B cell (primary cell): ENCODE results near the gene PPFIA4. TPM values are rescaled to one million over a fixed set of nuclear protein-coding genes. Genes with fewer than 3 reads are reported as not detected.

Source experiments
- ATAC-seq: fragments of 200-7000 bp; cut with Tn5 transposase; one replicate; pipeline ENCODE4 v1.10.0; 2021; ENCODE audit warnings: low read depth, mild to moderate bottlenecking, moderate number of reproducible peaks, moderate library complexity
- CTCF ChIA-PET: fragments of 350-600 bp; sonication (Branson Sonifier 250); formaldehyde crosslinking; loops from one replicate; lab custom pipeline; 2021; ENCODE audit warnings: antibody characterized with exemption, inconsistent platforms; lab: Charles Lee
- POLR2A ChIA-PET: fragments of 350-600 bp; sonication (Branson Sonifier 250); formaldehyde crosslinking; loops from one replicate; lab custom pipeline; 2021; ENCODE audit warnings: antibody characterized with exemption; lab: Charles Lee
- DNase-seq: peaks from one replicate; pipeline ENCODE4 v3.0.0; 2013
- H2AFZ ChIP-seq: 2 replicates; pipeline ENCODE4 v1.6.1; 2012; ENCODE audit warnings: mild to moderate bottlenecking, low read depth, low read length; ENCODE audit not compliant: insufficient read depth, poor library complexity, severe bottlenecking
- H3K27ac ChIP-seq, 2 donors: 1 replicate in 1 of 2; 2 replicates in 1 of 2; pipeline ENCODE4 v1.5.1; 2012 to 2013; ENCODE audit warnings: low read length in 2 of 2, mild to moderate bottlenecking in 2 of 2, moderate library complexity in 1 of 2
- H3K27me3 ChIP-seq, 4 experiments: fragments of 200-600 bp in 1 of 4; sonication (generic) in 1 of 4; replicated peaks in 1 of 4; 1 replicate in 2 of 4; 2 replicates in 2 of 4; pipeline versions ENCODE4 v1.6.1 to v1.7.0; 2013 to 2016; ENCODE audit warnings: low read length in 3 of 4, mild to moderate bottlenecking in 2 of 4, mixed read lengths in 1 of 4, moderate library complexity in 1 of 4; ENCODE audit not compliant: insufficient read depth in 4 of 4, control insufficient read depth in 3 of 4; ENCODE audit errors: control extremely low read depth in 1 of 4
- H3K36me3 ChIP-seq, 2 experiments: replicated peaks in 1 of 2; 1 replicate in 1 of 2; 2 replicates in 1 of 2; pipeline versions ENCODE4 v1.6.1 to v1.7.1; 2013; ENCODE audit warnings: low read length in 1 of 2; ENCODE audit not compliant: insufficient read depth in 2 of 2, control insufficient read depth in 1 of 2; ENCODE audit errors: control extremely low read depth in 1 of 2, extremely low read depth in 1 of 2
- H3K4me1 ChIP-seq, 2 donors: fragments of 200-600 bp in 1 of 2; sonication (generic) in 1 of 2; 1 replicate in 1 of 2; 2 replicates in 1 of 2; pipeline versions ENCODE4 v1.5.1 to v1.6.1; 2013 to 2017; ENCODE audit warnings: low read length in 2 of 2; ENCODE audit not compliant: control insufficient read depth in 2 of 2, insufficient read depth in 2 of 2
- H3K4me2 ChIP-seq: replicated peaks from 2 replicates; pipeline ENCODE3; 2012; ENCODE audit warnings: mild to moderate bottlenecking, low read depth, low read length; ENCODE audit not compliant: poor library complexity, severe bottlenecking
- H3K4me3 ChIP-seq, 5 experiments: fragments of 200-600 bp in 1 of 5; sonication (generic) in 1 of 5; 1 replicate in 3 of 5; 2 replicates in 2 of 5; pipeline versions ENCODE4 v1.5.1 to v1.7.0; 2011 to 2016; ENCODE audit warnings: low read length in 4 of 5, mild to moderate bottlenecking in 4 of 5, low read depth in 2 of 5, control low read depth in 1 of 5, moderate library complexity in 1 of 5; ENCODE audit not compliant: insufficient read depth in 1 of 5; ENCODE audit errors: control extremely low read depth in 1 of 5, extremely low read depth in 1 of 5
- H3K79me2 ChIP-seq: fragments of 200-600 bp; sonication (generic); one replicate; pipeline ENCODE4 v1.6.0; 2016; ENCODE audit warnings: low read length; ENCODE audit not compliant: control insufficient read depth, insufficient read depth
- H3K9ac ChIP-seq: fragments of 200-600 bp; sonication (generic); 2 replicates; pipeline ENCODE4 v1.6.1; 2017; ENCODE audit warnings: mild to moderate bottlenecking, low read length, moderate library complexity
- H3K9me3 ChIP-seq, 3 donors: one replicate each; pipeline versions ENCODE4 v1.6.1 to v1.7.1; 2013; ENCODE audit warnings: low read length in 2 of 3; ENCODE audit not compliant: control insufficient read depth in 2 of 3, insufficient read depth in 1 of 3; ENCODE audit errors: control extremely low read depth in 1 of 3
- H4K20me1 ChIP-seq: 2 replicates; pipeline ENCODE4 v1.6.0; 2012; ENCODE audit warnings: mild to moderate bottlenecking, low read length; ENCODE audit not compliant: insufficient read depth, control insufficient read depth, poor library complexity, severe bottlenecking
- H3K27ac Mint-ChIP-seq: one replicate; pipeline ENCODE4 v1.8.0; 2021; ENCODE audit warnings: mixed read lengths
- H3K27me3 Mint-ChIP-seq: one replicate; pipeline ENCODE4 v1.8.0; 2021; ENCODE audit warnings: mixed read lengths
- H3K4me1 Mint-ChIP-seq: one replicate; pipeline ENCODE4 v1.8.0; 2021; ENCODE audit warnings: mixed read lengths
- H3K4me3 Mint-ChIP-seq: one replicate; pipeline ENCODE4 v1.8.0; 2021; ENCODE audit warnings: mixed read lengths
- H3K9me3 Mint-ChIP-seq: one replicate; pipeline ENCODE4 v1.8.0; 2022; ENCODE audit warnings: mixed read lengths; ENCODE audit not compliant: insufficient read depth
- EZH2 ChIP-seq: IDR thresholded peaks from 2 replicates; pipeline ENCODE4 v1.6.1; 2012; ENCODE audit warnings: borderline replicate concordance, low read depth, mild to moderate bottlenecking, moderate library complexity, low read length; ENCODE audit not compliant: insufficient read depth, poor library complexity, severe bottlenecking
- WGBS: methylation state at CpG from one replicate; pipeline ENCODE4 v1.1.5; 2013; ENCODE audit warnings: missing lambda C conversion rate; ENCODE audit not compliant: insufficient coverage; 5-methylcytosine and 5-hydroxymethylcytosine counted together
- intact Hi-C: fragments of 100-400 bp; cut with micrococcal nuclease; formaldehyde crosslinking; loops from one replicate; pipeline ENCODE4 v1.10.0; 2022
- polyA plus RNA-seq: library from polyadenylated mRNA; depleted of rRNA; stranded (reverse); fragments of >200 nt; gene quantifications from 2 replicates; pipeline ENCODE4 v1.2.3, GENCODE V29; 2012
- total RNA-seq, 2 donors: library from RNA; stranded (reverse); fragments of 120-200 nt in 1 of 2; gene quantifications; 1 replicate in 1 of 2; 2 replicates in 1 of 2; pipeline versions ENCODE4 v1.2.3 to v1.2.4, GENCODE V29; 2013 to 2022
- TF ChIP-seq, protein P1 (sequence below): fragments of 200-600 bp; IDR thresholded peaks from one replicate; pipeline ENCODE4 v1.8.0; 2022; ENCODE audit warnings: antibody characterized with exemption, mild to moderate bottlenecking

Gene PPFIA4
- total and polyA plus RNA-seq, 2 donors (not counting 1 experiment from before 2014, with no cell fraction given) = 0.09 to 0.62 TPM

DNA sequence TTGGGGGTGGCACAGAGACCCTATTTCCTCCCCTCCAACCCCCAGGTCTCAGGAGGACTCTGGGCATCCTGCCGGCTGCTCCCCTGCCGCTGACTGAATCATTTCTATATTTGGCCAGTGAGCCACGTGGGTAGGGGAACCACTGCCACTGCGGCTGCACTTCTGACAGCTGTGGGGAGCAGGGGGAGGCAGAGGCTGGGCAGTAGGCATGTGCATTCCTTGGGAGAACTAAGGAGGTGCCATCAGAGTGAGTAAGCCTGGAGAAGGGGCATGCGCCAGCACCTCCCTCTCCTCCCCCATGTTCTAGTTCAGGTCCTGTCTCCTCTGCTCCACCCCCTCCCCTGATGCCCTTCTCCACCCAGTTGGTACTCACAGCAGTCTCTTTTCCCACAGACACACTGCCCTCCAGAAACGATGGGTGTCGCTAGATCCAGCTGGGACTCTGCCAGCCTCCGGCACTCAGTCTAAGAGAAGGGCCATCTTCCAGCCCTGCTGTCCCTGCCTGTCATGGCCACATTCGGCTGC is 12.0 kb downstream of the PPFIA4 start:
- Mint-ChIP-seq H3K9me3 (no peaks in the 10 kb centered on the region), H3K4me3 (no peak overlapping the region), H3K4me1 (peaks cover 1% of the 10 kb centered on the region), H3K27me3 (peaks cover 12% of the 10 kb centered on the region), H3K27ac (no peak overlapping the region)
- no peaks in the 10 kb centered on the region for H3K9me3 ChIP-seq
- H3K4me2 ChIP-seq = no peak overlapping the region
- TF ChIP-seq, protein P1, sequence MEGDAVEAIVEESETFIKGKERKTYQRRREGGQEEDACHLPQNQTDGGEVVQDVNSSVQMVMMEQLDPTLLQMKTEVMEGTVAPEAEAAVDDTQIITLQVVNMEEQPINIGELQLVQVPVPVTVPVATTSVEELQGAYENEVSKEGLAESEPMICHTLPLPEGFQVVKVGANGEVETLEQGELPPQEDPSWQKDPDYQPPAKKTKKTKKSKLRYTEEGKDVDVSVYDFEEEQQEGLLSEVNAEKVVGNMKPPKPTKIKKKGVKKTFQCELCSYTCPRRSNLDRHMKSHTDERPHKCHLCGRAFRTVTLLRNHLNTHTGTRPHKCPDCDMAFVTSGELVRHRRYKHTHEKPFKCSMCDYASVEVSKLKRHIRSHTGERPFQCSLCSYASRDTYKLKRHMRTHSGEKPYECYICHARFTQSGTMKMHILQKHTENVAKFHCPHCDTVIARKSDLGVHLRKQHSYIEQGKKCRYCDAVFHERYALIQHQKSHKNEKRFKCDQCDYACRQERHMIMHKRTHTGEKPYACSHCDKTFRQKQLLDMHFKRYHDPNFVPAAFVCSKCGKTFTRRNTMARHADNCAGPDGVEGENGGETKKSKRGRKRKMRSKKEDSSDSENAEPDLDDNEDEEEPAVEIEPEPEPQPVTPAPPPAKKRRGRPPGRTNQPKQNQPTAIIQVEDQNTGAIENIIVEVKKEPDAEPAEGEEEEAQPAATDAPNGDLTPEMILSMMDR = no peak
- no peak for TF ChIP-seq EZH2
- intact Hi-C loops = no loop called here
- H3K4me3 ChIP-seq = no peak overlapping the region
- H3K27me3 ChIP-seq = peaks cover 0 to 12% (median 2%) of the 10 kb centered on the region in 4 experiments
- no peak overlapping the region for H3K9ac ChIP-seq
- no peak overlapping the region for H3K27ac ChIP-seq
- no peaks in the 10 kb centered on the region for H3K36me3 ChIP-seq
- ChIA-PET POLR2A (no interaction called here), CTCF (interaction anchor here (1.5 to 5.8 kb wide), 5 partner anchors 8 to 663 kb away, joined by 4 to 135 read pairs (median 12); no protein-coding TSS in a partner anchor)
- H4K20me1 ChIP-seq = no peaks in the 10 kb centered on the region
- no peak for DNase-seq
- H2AFZ ChIP-seq = no peak overlapping the region
- peaks cover 0 to 2% of the 10 kb centered on the region in 2 donors for H3K4me1 ChIP-seq
- ATAC-seq = no peak
- H3K79me2 ChIP-seq = no peaks in the 10 kb centered on the region
- 33% methylated on average over 8 of the region's 9 CpGs for WGBS

DNA sequence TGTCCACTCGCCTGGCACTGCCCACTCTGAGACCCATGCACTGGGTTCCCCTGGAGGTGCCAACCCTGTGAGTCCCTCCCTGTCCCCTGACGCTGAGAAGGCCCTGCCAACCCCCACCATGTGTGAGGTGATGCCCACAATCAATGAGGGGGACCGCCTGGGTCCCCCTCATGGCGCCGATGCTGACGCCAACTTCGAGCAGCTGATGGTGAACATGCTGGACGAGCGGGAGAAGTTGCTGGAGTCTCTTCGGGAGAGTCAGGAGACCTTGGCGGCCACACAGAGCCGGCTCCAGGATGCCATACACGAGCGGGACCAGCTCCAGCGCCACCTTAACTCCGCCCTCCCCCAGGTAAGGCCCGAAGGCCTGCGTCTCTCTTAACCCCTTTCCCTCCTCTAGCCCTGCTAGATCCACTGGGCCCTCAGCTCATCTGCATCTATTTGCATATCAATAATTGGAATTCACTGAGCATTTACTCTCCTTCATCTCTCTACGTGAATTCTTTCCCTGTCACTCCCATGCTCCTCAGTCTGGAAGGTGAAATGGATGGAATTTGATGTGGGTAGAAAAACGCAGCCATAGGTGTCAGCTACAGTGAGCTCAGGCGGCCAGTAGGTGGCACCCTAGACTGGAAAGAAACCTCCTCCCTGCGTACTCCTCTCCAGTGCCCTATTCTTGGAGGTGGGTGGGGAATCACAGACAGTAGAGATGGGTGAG is 12.8 kb downstream of the PPFIA4 start:
- H3K4me1 ChIP-seq = peaks cover 0 to 2% of the 10 kb centered on the region in 2 donors
- TF ChIP-seq, protein P1 = peak; percentile 93
- no peak for TF ChIP-seq EZH2
- no peak overlapping the region for H3K27ac ChIP-seq
- H3K79me2 ChIP-seq = no peaks in the 10 kb centered on the region
- H4K20me1 ChIP-seq = no peaks in the 10 kb centered on the region
- H3K36me3 ChIP-seq = no peaks in the 10 kb centered on the region
- H3K27ac Mint-ChIP-seq = no peak overlapping the region
- peaks cover 1% of the 10 kb centered on the region for H3K4me1 Mint-ChIP-seq
- peaks cover 0 to 10% (median 2%) of the 10 kb centered on the region in 4 experiments for H3K27me3 ChIP-seq
- 70% methylated on average over 17 of the region's 22 CpGs for WGBS
- no peaks in the 10 kb centered on the region for H3K9me3 ChIP-seq
- no peak overlapping the region for H2AFZ ChIP-seq
- H3K4me2 ChIP-seq = no peak overlapping the region
- H3K9ac ChIP-seq = no peak overlapping the region
- ChIA-PET CTCF (interaction anchor here (0.6 to 5.8 kb wide), 28 partner anchors 9 to 665 kb away, joined by 3 to 135 read pairs (median 5); partner anchors contain the start of gene PPFIA4), POLR2A (interaction anchor here (0.6 kb wide), 1 partner anchor 299 kb away, joined by 9 read pairs; no protein-coding TSS in a partner anchor)
- H3K9me3 Mint-ChIP-seq = no peaks in the 10 kb centered on the region
- peaks cover 12% of the 10 kb centered on the region for H3K27me3 Mint-ChIP-seq
- no peak overlapping the region for H3K4me3 ChIP-seq
- DNase-seq = peak; percentile 73
- H3K4me3 Mint-ChIP-seq = no peak overlapping the region
- ATAC-seq = peak; percentile 78
- intact Hi-C loops = no loop called here
